Measurements from ENCODE around the gene SNRPB. TPM values are rescaled to one million over a fixed set of nuclear protein-coding genes. Genes with fewer than 3 reads are reported as not detected.

Gene SNRPB
- total RNA-seq, 1 experiment from 2014 or later, result 349 TPM

DNA sequence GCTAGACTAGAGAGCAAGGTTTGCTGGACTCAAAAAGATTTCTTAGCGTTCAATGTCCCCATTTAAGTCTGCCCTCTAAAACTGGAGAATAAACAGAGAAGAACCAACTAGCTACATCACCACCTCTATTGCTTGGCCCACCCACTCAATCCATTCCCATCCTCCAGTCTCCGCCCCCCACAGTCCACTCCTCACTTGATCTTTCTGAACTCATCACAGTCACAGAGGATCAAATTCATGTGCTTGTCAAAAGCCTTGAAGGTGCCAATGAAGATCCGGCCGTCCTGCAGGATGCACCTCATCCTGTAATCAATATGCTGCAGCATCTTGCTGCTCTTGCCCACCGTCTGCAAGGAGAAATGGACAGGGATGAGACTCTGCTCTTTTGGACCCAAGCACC lies 3.2 kb downstream of the SNRPB start:
- intact Hi-C loops (cut with micrococcal nuclease; ENCODE audit: unreplicated experiment), result no loop called here
- Histone ChIP-seq H3K9me2 (ENCODE audit: insufficient read depth) (no peaks in the 10 kb centered on the region), H2AFZ (no peak overlapping the region), H3K9me3 (ENCODE audit: insufficient read depth, low read depth) (no peaks in the 10 kb centered on the region), H3K36me3 (ENCODE audit: low read depth) (peaks cover 62% of the 10 kb centered on the region), H3K27ac (no peak overlapping the region), H3K4me1 (replicated peaks; ENCODE audit: insufficient read depth) (peaks cover 21% of the 10 kb centered on the region), H3K4me3 (no peak overlapping the region), H4K20me1 (ENCODE audit: insufficient read depth) (peaks cover 53% of the 10 kb centered on the region), H3K79me2 (ENCODE audit: low read depth) (peaks cover 50% of the 10 kb centered on the region), H3K4me2 (no peak overlapping the region), H3F3A (ENCODE audit: insufficient read depth, low read depth) (peaks cover 56% of the 10 kb centered on the region), H3K27me3 (ENCODE audit: insufficient read depth, low read depth) (no peaks in the 10 kb centered on the region)
- DNase-seq, result no peak
- ChIA-PET POLR2A (ENCODE audit: unreplicated experiment) (no interaction called here), CTCF (no interaction called here)
- BruUV-seq (replicated peaks), result no TSS peak
- TF ChIP-seq, protein P1, sequence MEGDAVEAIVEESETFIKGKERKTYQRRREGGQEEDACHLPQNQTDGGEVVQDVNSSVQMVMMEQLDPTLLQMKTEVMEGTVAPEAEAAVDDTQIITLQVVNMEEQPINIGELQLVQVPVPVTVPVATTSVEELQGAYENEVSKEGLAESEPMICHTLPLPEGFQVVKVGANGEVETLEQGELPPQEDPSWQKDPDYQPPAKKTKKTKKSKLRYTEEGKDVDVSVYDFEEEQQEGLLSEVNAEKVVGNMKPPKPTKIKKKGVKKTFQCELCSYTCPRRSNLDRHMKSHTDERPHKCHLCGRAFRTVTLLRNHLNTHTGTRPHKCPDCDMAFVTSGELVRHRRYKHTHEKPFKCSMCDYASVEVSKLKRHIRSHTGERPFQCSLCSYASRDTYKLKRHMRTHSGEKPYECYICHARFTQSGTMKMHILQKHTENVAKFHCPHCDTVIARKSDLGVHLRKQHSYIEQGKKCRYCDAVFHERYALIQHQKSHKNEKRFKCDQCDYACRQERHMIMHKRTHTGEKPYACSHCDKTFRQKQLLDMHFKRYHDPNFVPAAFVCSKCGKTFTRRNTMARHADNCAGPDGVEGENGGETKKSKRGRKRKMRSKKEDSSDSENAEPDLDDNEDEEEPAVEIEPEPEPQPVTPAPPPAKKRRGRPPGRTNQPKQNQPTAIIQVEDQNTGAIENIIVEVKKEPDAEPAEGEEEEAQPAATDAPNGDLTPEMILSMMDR (conservative IDR thresholded peaks at IDR 0.05), result no peak
- TF ChIP-seq EZH2 (IDR thresholded peaks at IDR 0.05; ENCODE audit: low read depth), result no peak

DNA sequence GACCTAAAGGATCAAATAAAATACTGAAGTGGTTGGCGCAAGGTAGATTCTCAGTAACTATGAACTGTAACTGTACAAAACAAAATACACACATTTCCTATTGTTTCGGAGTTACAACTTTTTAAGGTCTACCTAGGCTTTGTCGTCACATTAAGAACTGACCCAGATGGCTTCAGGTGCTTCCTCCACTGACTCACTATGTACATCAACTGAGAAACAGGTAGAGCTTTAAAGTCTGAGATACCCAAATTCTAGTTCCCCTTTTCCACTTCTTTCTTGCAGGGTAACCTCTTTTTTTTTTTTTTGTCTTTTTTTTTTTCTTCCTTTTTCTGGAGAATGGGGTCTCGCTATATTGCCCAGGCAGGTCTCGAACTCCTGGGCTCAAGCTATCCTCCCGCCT lies 5.5 kb downstream of the SNRPB start:
- ChIA-PET POLR2A (ENCODE audit: unreplicated experiment) (no interaction called here), CTCF (interaction anchor here (0.6 kb wide), 2 partner anchors 55 to 238 kb away, joined by 5 to 10 read pairs; no protein-coding TSS in a partner anchor)
- Histone ChIP-seq H3K27ac (no peak overlapping the region), H3K4me3 (no peak overlapping the region), H3K79me2 (ENCODE audit: low read depth) (peaks cover 45% of the 10 kb centered on the region), H4K20me1 (ENCODE audit: insufficient read depth) (peaks cover 53% of the 10 kb centered on the region), H3K27me3 (ENCODE audit: insufficient read depth, low read depth) (no peaks in the 10 kb centered on the region), H3K9me2 (ENCODE audit: insufficient read depth) (no peaks in the 10 kb centered on the region), H3F3A (ENCODE audit: insufficient read depth, low read depth) (peaks cover 73% of the 10 kb centered on the region), H3K36me3 (ENCODE audit: low read depth) (peaks cover 85% of the 10 kb centered on the region), H3K9me3 (ENCODE audit: insufficient read depth, low read depth) (no peaks in the 10 kb centered on the region), H3K4me2 (no peak overlapping the region), H3K4me1 (replicated peaks; ENCODE audit: insufficient read depth) (peaks cover 15% of the 10 kb centered on the region; the same call in 1 of the 2 replicates), H2AFZ (no peak overlapping the region)
- intact Hi-C loops (cut with micrococcal nuclease; ENCODE audit: unreplicated experiment), result no loop called here
- TF ChIP-seq, protein P1 (conservative IDR thresholded peaks at IDR 0.05), result no peak
- DNase-seq, result no peak
- BruUV-seq (replicated peaks), result no TSS peak

DNA sequence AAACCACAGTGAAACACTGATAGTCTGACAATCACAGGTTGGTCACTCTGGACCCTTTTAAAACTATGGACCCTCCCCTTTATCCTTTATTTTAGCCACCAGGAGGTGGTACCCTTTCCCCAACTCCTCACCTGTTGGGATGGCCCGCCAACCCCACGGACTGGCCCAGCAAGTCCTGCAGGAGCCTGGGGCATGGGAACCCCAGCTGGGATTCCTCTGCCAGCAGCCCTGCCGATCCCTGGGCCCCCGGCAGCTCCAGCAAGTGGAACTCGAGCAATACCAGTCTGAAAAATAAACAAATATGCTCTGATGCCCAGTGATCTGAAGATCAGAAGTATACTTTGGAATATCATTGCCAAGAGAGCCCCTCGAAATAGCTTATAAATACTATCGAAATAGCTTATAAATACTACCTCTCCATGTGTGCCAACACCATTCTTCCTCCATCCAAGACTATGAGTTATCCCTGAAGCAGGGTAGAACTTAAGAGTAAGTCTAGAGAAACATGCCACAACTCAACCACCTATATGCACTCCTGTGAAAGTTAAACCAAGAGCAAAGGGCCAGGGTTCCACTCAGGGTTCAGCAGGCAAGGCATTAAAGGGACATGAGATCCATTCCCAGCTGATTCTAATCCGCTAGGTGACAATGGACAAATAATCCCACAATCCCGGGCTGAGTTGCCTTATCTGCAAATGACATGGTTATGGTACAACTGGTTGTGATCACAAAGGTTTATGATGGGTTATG lies 6.8 kb downstream of the SNRPB start:
- no peak overlapping the region for H2AFZ ChIP-seq
- no peaks in the 10 kb centered on the region for H3K9me2 ChIP-seq (ENCODE audit: insufficient read depth)
- peaks cover 83% of the 10 kb centered on the region for H3F3A ChIP-seq (ENCODE audit: insufficient read depth, low read depth)
- peaks cover 32% of the 10 kb centered on the region for H3K79me2 ChIP-seq (ENCODE audit: low read depth)
- peaks cover 85% of the 10 kb centered on the region for H3K36me3 ChIP-seq (ENCODE audit: low read depth)
- TF ChIP-seq EZH2 (IDR thresholded peaks at IDR 0.05; ENCODE audit: low read depth), result no peak
- TF ChIP-seq, protein P1 (conservative IDR thresholded peaks at IDR 0.05), result no peak
- intact Hi-C loops (cut with micrococcal nuclease; ENCODE audit: unreplicated experiment), result no loop called here
- no peak overlapping the region for H3K4me2 ChIP-seq
- no peak overlapping the region for H3K4me3 ChIP-seq
- H3K4me1 ChIP-seq (replicated peaks; ENCODE audit: insufficient read depth), result peaks cover 9% of the 10 kb centered on the region; the same call in 1 of the 2 replicates
- H3K27me3 ChIP-seq (ENCODE audit: insufficient read depth, low read depth), result no peaks in the 10 kb centered on the region
- H3K9me3 ChIP-seq (ENCODE audit: insufficient read depth, low read depth), result no peaks in the 10 kb centered on the region; the same call in 1 of the 2 replicates
- ChIA-PET POLR2A (ENCODE audit: unreplicated experiment) (interaction anchor here (0.6 kb wide), 1 partner anchor 197 kb away, joined by 4 read pairs; no protein-coding TSS in a partner anchor), CTCF (no interaction called here)
- DNase-seq, result no peak
- peaks cover 42% of the 10 kb centered on the region for H4K20me1 ChIP-seq (ENCODE audit: insufficient read depth)
- no TSS peak for BruUV-seq (replicated peaks)
- H3K27ac ChIP-seq, result no peak overlapping the region
